Measurements from ENCODE around the gene TTI1. TPM values are rescaled to one million over a fixed set of nuclear protein-coding genes. Genes with fewer than 3 reads are reported as not detected.

Gene TTI1
- total RNA-seq, 4 donors from 2014 or later: 4.5 to 19.5 (median 9.4) TPM

DNA sequence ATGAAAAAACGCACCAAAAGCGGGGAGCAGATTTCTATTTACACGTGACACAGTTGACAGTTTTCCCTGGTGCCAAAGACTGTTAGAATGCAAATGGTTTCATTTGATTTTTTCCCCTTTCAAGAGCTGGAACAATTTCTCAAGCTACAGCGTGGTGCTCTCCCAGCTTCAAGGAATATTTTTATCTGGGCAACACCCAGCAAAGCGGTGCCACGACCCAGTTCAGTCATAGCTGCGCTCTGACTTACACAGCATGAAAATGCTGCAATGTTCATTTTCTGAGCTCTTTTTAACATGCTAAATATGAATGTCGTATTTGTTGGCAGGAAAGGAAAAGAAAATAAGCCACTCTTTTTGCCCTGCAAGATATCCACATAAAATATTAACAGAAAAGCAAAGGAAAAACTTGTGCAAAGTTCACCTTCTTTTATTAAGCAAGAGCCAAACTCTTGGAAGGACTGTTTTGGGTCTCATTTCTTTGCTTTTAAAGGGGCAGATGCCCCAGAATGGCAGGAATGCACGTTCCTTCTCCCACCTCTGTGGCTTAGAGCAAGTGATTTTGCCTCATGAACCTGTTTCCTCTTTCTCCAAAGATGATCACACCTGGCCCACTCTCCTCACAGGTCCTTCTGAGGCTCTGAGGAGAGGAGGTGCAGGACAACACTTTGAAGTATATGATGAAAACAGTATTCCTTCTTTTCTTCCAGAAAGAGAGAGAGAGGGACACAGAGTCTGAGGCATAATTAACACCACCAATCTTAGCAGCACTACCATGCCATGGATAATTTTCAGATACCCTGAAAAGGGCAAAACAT is 47.0 kb downstream of the TTI1 start:
- TF ChIP-seq POLR2A (IDR thresholded peaks at IDR 0.05): no peak
- TF ChIP-seq, protein P1, sequence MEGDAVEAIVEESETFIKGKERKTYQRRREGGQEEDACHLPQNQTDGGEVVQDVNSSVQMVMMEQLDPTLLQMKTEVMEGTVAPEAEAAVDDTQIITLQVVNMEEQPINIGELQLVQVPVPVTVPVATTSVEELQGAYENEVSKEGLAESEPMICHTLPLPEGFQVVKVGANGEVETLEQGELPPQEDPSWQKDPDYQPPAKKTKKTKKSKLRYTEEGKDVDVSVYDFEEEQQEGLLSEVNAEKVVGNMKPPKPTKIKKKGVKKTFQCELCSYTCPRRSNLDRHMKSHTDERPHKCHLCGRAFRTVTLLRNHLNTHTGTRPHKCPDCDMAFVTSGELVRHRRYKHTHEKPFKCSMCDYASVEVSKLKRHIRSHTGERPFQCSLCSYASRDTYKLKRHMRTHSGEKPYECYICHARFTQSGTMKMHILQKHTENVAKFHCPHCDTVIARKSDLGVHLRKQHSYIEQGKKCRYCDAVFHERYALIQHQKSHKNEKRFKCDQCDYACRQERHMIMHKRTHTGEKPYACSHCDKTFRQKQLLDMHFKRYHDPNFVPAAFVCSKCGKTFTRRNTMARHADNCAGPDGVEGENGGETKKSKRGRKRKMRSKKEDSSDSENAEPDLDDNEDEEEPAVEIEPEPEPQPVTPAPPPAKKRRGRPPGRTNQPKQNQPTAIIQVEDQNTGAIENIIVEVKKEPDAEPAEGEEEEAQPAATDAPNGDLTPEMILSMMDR (IDR thresholded peaks at IDR 0.05): no peak
- no peak for TF ChIP-seq POLR2AphosphoS5 (IDR thresholded peaks at IDR 0.05)
- TF ChIP-seq EP300 (IDR thresholded peaks at IDR 0.05; ENCODE audit: low read depth): no peak
- intact Hi-C loops (cut with DNase I; ENCODE audit: low total_unique reads): loop anchor here (10.0 kb wide), 1 partner anchor 231 kb away; no protein-coding TSS in a partner anchor
- peaks cover 0 to under 1% (median 0%) of the 10 kb centered on the region in 4 donors for H3K36me3 ChIP-seq
- H3K27me3 ChIP-seq: no peaks in the 10 kb centered on the region
- H3K4me1 ChIP-seq: peaks cover 8 to 34% (median 30%) of the 10 kb centered on the region in 4 donors
- peak overlapping the region in 3 of 4 donors; percentile 16 to 36 (median 22) for H3K27ac ChIP-seq
- in situ Hi-C loops (cut with MboI; ENCODE audit: low pct_ligation_motif_present in 1 of 4, low pct_unique_long_range_greater_than_20kb in 1 of 4, low sequenced_read_pairs in 3 of 4): loop anchor here in 2 of 4 donors (25.0 kb wide), 1 partner anchor 424 kb away; no protein-coding TSS in a partner anchor
- no peak overlapping the region for H3K4me3 ChIP-seq
- WGBS, 2 donors (ENCODE audit: low coverage in 1 of 2): 73 to 81% methylated on average over 8 to 9 of the region's 9 CpGs
- no peaks in the 10 kb centered on the region for H3K9me3 ChIP-seq
- no peak for DNase-seq

DNA sequence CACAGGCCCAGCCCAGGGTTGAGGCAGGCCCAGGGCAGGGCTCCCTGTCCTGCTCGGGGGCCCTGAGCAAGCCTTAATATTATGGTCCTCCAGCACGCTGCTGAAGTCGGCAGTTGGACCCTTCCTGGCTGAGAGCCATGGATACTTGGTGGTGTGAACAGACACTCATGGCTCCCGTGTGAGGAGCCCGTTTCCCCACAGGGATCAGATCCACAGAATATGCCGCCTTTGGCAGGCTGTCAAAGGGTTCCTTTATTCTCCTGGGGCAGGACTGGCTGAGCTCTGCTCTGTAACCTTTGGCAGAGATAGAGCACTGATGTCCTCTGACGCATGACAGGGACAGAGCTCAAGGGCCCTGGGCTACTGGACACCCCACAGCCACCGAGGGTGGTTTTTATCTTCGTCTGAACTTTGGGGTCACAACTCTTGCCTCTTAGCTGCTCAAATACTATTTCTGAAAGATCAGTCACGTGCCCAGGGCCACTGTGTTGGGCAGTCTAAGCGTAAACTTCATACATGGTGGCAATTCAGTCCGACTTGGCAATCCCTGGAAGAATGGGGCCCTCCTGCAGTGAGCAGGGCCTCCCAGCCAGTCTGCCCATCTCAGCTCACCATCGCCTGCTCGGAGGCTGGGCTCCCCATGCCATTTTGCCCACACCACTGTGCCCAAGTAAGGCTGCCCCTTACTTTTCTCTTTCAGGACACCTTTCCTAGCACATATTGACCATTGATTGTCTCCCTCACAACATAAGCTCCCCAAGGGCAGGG is 49.1 kb downstream of the TTI1 start:
- H3K9me3 ChIP-seq: no peaks in the 10 kb centered on the region
- TF ChIP-seq EP300 (IDR thresholded peaks at IDR 0.05; ENCODE audit: low read depth): no peak
- no peak for TF ChIP-seq POLR2A (IDR thresholded peaks at IDR 0.05)
- TF ChIP-seq, protein P1 (IDR thresholded peaks at IDR 0.05): no peak
- no peak for TF ChIP-seq POLR2AphosphoS5 (IDR thresholded peaks at IDR 0.05)
- H3K36me3 ChIP-seq: peaks cover 0 to 3% (median 0%) of the 10 kb centered on the region in 4 donors
- peaks cover 8 to 18% (median 16%) of the 10 kb centered on the region in 4 donors for H3K4me1 ChIP-seq
- no peak overlapping the region for H3K4me3 ChIP-seq
- WGBS, 2 donors (ENCODE audit: low coverage in 1 of 2): 93% methylated on average over 14 of the region's 14 CpGs; no CpG with 5 or more reads in 1 of the 2 donors
- DNase-seq: no peak
- in situ Hi-C loops (cut with MboI; ENCODE audit: low pct_ligation_motif_present in 1 of 4, low pct_unique_long_range_greater_than_20kb in 1 of 4, low sequenced_read_pairs in 3 of 4): loop anchor here in 2 of 4 donors (25.0 kb wide), 1 partner anchor 422 kb away; no protein-coding TSS in a partner anchor
- no peaks in the 10 kb centered on the region for H3K27me3 ChIP-seq
- intact Hi-C loops (cut with DNase I; ENCODE audit: low total_unique reads): loop anchor here (10.0 kb wide), 1 partner anchor 229 kb away; no protein-coding TSS in a partner anchor
- no peak overlapping the region for H3K27ac ChIP-seq

DNA sequence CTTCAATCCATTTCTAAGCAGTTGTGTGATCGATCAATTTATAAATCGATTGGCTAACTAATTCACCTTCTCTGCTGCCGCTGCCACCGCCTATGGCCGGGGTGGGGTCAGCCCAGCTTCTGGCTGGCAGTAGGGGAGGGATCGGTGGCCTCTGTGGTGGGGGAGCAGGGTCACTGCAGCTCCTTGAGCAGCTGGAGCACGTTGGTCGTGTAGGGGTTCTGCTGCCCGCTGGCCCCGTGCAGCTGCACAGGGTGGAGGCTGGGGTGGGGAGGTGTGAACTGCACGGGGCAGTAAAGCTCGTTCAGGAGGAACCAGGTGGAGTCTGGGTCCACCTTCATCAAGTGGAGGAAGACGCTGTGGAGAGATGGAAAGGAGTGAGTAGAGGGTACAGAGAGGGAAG is 50.0 kb downstream of the TTI1 start:
- Histone ChIP-seq H3K4me1 (peaks cover 8 to 18% (median 16%) of the 10 kb centered on the region in 4 donors), H3K36me3 (peaks cover 0 to 3% (median 0%) of the 10 kb centered on the region in 4 donors), H3K27me3 (no peaks in the 10 kb centered on the region), H3K4me3 (no peak overlapping the region), H3K9me3 (no peaks in the 10 kb centered on the region), H3K27ac (no peak overlapping the region)
- intact Hi-C loops (cut with DNase I; ENCODE audit: low total_unique reads) (loop anchor here (10.0 kb wide), 1 partner anchor 228 kb away; no protein-coding TSS in a partner anchor), in situ Hi-C loops (cut with MboI; ENCODE audit: low pct_ligation_motif_present in 1 of 4, low pct_unique_long_range_greater_than_20kb in 1 of 4, low sequenced_read_pairs in 3 of 4) (loop anchor here in 2 of 4 donors (25.0 kb wide), 1 partner anchor 421 kb away; no protein-coding TSS in a partner anchor)
- no peak for DNase-seq
- WGBS, 2 donors (ENCODE audit: low coverage in 1 of 2): 80 to 86% methylated on average over 1 to 13 of the region's 13 CpGs
- no peak for TF ChIP-seq POLR2A (IDR thresholded peaks at IDR 0.05)

GRCh38 chr20:37981568-37981967 is 51.7 kb downstream of the TTI1 start:
- H3K27me3 ChIP-seq: no peaks in the 10 kb centered on the region
- in situ Hi-C loops (cut with MboI; ENCODE audit: low pct_ligation_motif_present in 1 of 4, low pct_unique_long_range_greater_than_20kb in 1 of 4, low sequenced_read_pairs in 3 of 4): loop anchor here in 2 of 4 donors (25.0 kb wide), 1 partner anchor 419 kb away; no protein-coding TSS in a partner anchor
- WGBS, 2 donors (ENCODE audit: low coverage in 1 of 2): 91 to 95% methylated on average over 4 to 8 of the region's 8 CpGs
- DNase-seq: no peak
- intact Hi-C loops (cut with DNase I; ENCODE audit: low total_unique reads): loop anchor here (10.0 kb wide), 1 partner anchor 227 kb away; no protein-coding TSS in a partner anchor
- TF ChIP-seq, protein P1 (IDR thresholded peaks at IDR 0.05): no peak
- TF ChIP-seq POLR2AphosphoS5 (IDR thresholded peaks at IDR 0.05) (no peak), EP300 (IDR thresholded peaks at IDR 0.05; ENCODE audit: low read depth) (no peak), POLR2A (IDR thresholded peaks at IDR 0.05) (no peak)
- H3K4me1 ChIP-seq: peaks cover 0 to 5% (median 2%) of the 10 kb centered on the region in 4 donors
- no peak overlapping the region for H3K4me3 ChIP-seq
- H3K36me3 ChIP-seq: peaks cover 0 to 3% (median 0%) of the 10 kb centered on the region in 4 donors
- H3K9me3 ChIP-seq: no peaks in the 10 kb centered on the region
- no peak overlapping the region for H3K27ac ChIP-seq
